GM12878 (cell line): ENCODE measurements around the gene PPDPF. TPM values are rescaled to one million over a fixed set of nuclear protein-coding genes. Genes with fewer than 3 reads are reported as not detected.

ENCODE experiments used
- ATAC-seq: fragments of 200-7000 bp; cut with Tn5 transposase; 3 replicates; pipeline ENCODE4 v1.9.1; 2020; ENCODE audit warnings: mild to moderate bottlenecking, moderate library complexity
- BruUV-seq: library from RNA; stranded (reverse); fragments of 400-500 nt; replicated peaks from 2 replicates; lab custom pipeline; 2021; lab: Mats Ljungman, UMichigan
- CTCF ChIA-PET: fragments of 300-600 bp; sonication (Branson Sonifier 250); formaldehyde crosslinking; extraction: SDS; loops from one replicate; lab custom pipeline; 2021; ENCODE audit warnings: inconsistent platforms; lab: Yijun Ruan, JAX
- POLR2A ChIA-PET: fragments of 350-600 bp; formaldehyde crosslinking; extraction: SDS; loops from one replicate; lab custom pipeline; 2021; ENCODE audit warnings: inconsistent platforms; lab: Charles Lee
- RAD21 ChIA-PET: fragments of 300-600 bp; sonication (Branson Sonifier 250); formaldehyde crosslinking; loops from one replicate; lab custom pipeline; 2023; ENCODE audit warnings: antibody characterized with exemption; ENCODE audit not compliant: unreplicated experiment; lab: Charles Lee
- SMC1A ChIA-PET: fragments of 300-600 bp; sonication (Branson Sonifier 250); formaldehyde crosslinking; loops from one replicate; lab custom pipeline; 2023; ENCODE audit not compliant: unreplicated experiment, uncharacterized antibody; lab: Charles Lee
- DNase-seq: peaks from one replicate; pipeline ENCODE4 v3.0.0-alpha.2; 2011; ENCODE audit warnings: low read depth, low spot score
- FAIRE-seq: peaks from 3 replicates; lab custom pipeline; 2011; peaks lifted over from hg19 to GRCh38; lab: Jason Lieb, UNC
- H2AFZ ChIP-seq: 2 replicates; pipeline ENCODE4 v1.6.0; 2011; ENCODE audit warnings: low read depth, low read length, control low read depth; ENCODE audit not compliant: control insufficient read depth
- H3K27ac ChIP-seq: 2 replicates; pipeline ENCODE4 v1.5.1; 2011; ENCODE audit warnings: control low read depth; ENCODE audit not compliant: control insufficient read depth, insufficient read depth
- H3K27me3 ChIP-seq, 2 experiments: replicated peaks in 1 of 2; 2 replicates each; pipeline versions ENCODE4 v1.6.0 to v1.6.1; 2011; ENCODE audit warnings: low read length in 1 of 2; ENCODE audit not compliant: control insufficient read depth in 2 of 2, insufficient read depth in 2 of 2
- H3K36me3 ChIP-seq, 2 experiments: 2 replicates each; pipeline ENCODE4 v1.5.1; 2011; ENCODE audit warnings: low read length in 1 of 2; ENCODE audit not compliant: control insufficient read depth in 2 of 2, insufficient read depth in 2 of 2
- H3K4me1 ChIP-seq: 2 replicates; pipeline ENCODE4 v1.6.1; 2011; ENCODE audit warnings: mild to moderate bottlenecking, low read length, moderate library complexity, mixed read lengths; ENCODE audit not compliant: control insufficient read depth, insufficient read depth
- H3K4me2 ChIP-seq: 2 replicates; pipeline ENCODE4 v1.6.0; 2011; ENCODE audit warnings: control low read depth; ENCODE audit not compliant: control insufficient read depth, insufficient read depth
- H3K4me3 ChIP-seq: fragments of 200-600 bp; sonication (generic); 2 replicates; pipeline ENCODE4 v1.5.1; 2016
- H3K79me2 ChIP-seq: 2 replicates; pipeline ENCODE4 v1.6.0; 2011; ENCODE audit warnings: low read length; ENCODE audit not compliant: control insufficient read depth, insufficient read depth
- H3K9ac ChIP-seq: 2 replicates; pipeline ENCODE4 v1.8.0; 2011; ENCODE audit warnings: low read length, control low read depth, mixed read lengths; ENCODE audit not compliant: control insufficient read depth, insufficient read depth
- H3K9me3 ChIP-seq: replicated peaks from 3 replicates; pipeline ENCODE4 v1.5.1; 2011; ENCODE audit warnings: mild to moderate bottlenecking, low read length; ENCODE audit not compliant: control insufficient read depth, insufficient read depth
- H4K20me1 ChIP-seq: 2 replicates; pipeline ENCODE4 v1.6.0; 2011; ENCODE audit not compliant: control insufficient read depth, insufficient read depth
- CHD4 ChIP-seq: fragments of 200-600 bp; sonication (generic); IDR thresholded peaks from 2 replicates; pipeline ENCODE4 v1.6.1; 2016; ENCODE audit warnings: mild to moderate bottlenecking
- CTCF ChIP-seq, 3 experiments: IDR thresholded peaks in 2 of 3; conservative IDR thresholded peaks in 1 of 3; 2 replicates each; pipeline ENCODE4 v1.5.1; 2011; ENCODE audit warnings: low read depth in 3 of 3, low read length in 3 of 3, mild to moderate bottlenecking in 3 of 3, control low read depth in 2 of 3, moderate library complexity in 2 of 3, inconsistent platforms in 1 of 3, mixed read lengths in 1 of 3; ENCODE audit not compliant: control insufficient read depth in 2 of 3, insufficient read depth in 1 of 3; ENCODE audit errors: extremely low read depth in 1 of 3
- EGR1 ChIP-seq, 2 experiments: IDR thresholded peaks; 1 replicate in 1 of 2; 2 replicates in 1 of 2; pipeline ENCODE4 v1.6.1; 2011 to 2012; ENCODE audit warnings: low read depth in 2 of 2, low read length in 2 of 2, borderline replicate concordance in 1 of 2, mild to moderate bottlenecking in 1 of 2, moderate library complexity in 1 of 2
- GABPA ChIP-seq: IDR thresholded peaks from 2 replicates; pipeline ENCODE4 v1.6.1; 2014; ENCODE audit warnings: antibody characterized with exemption, low read depth, mild to moderate bottlenecking, inconsistent platforms
- PAX8 ChIP-seq: fragments of 450-650 bp; IDR thresholded peaks from 2 replicates; pipeline ENCODE4 v1.6.1; 2017; ENCODE audit warnings: mild to moderate bottlenecking, moderate library complexity
- STAT3 ChIP-seq: IDR thresholded peaks from 2 replicates; pipeline ENCODE4 v1.6.1; 2011; ENCODE audit warnings: low read depth, low read length, improper control_type of control experiment
- TCF12 ChIP-seq: IDR thresholded peaks from 2 replicates; pipeline ENCODE4 v1.6.1; 2011; ENCODE audit warnings: low read depth, mild to moderate bottlenecking, low read length
- WGBS: methylation state at CpG from one replicate; pipeline ENCODE4 v1.1.6; 2016; ENCODE audit warnings: low lambda C conversion rate; ENCODE audit not compliant: insufficient replicate concordance, insufficient coverage; ENCODE audit errors: missing lambda C conversion rate; 5-methylcytosine and 5-hydroxymethylcytosine counted together
- in situ Hi-C: fragments of 300-500 bp; cut with MboI; formaldehyde crosslinking; loops from 9 replicates; pipeline ENCODE4 v1.14.3; 2018; ENCODE audit warnings: mixed read lengths
- intact Hi-C: fragments of 100-400 bp; cut with micrococcal nuclease; formaldehyde crosslinking; loops from one replicate; pipeline ENCODE4 v1.14.2; 2022; ENCODE audit not compliant: unreplicated experiment
- polyA plus RNA-seq, 11 experiments: library from polyadenylated mRNA; depleted of rRNA in 4 of 11; unstranded in 6 of 11; stranded (reverse) in 5 of 11; fragments of >200 nt; fragmentation: Nextera tagmentation in 4 of 11; fragmentation: Illumina TruSeq in 1 of 11; extraction: Ambion mirVana in 4 of 11; extraction: Trizol in 1 of 11; gene quantifications; 1 replicate in 1 of 11; 2 replicates in 10 of 11; pipeline versions ENCODE4 v1.2.1 to v1.2.3, GENCODE V29; 2011 to 2016; ENCODE audit warnings: inconsistent platforms in 2 of 11, missing spikeins in 2 of 11, low read depth in 1 of 11
- total RNA-seq, 4 experiments: library from RNA; depleted of rRNA in 3 of 4; stranded (reverse); fragments of >200 nt in 3 of 4; fragmentation: Illumina TruSeq in 1 of 4; extraction: Trizol in 1 of 4; gene quantifications; 2 replicates each; pipeline versions ENCODE4 v1.2.1 to v1.2.3, GENCODE V29; 2013 to 2021
- TF ChIP-seq, protein P1 (sequence below): IDR thresholded peaks from 2 replicates; pipeline ENCODE4 v1.6.1; 2012; ENCODE audit warnings: low read depth, low read length, improper control_type of control experiment

The PPDPF gene
- total and polyA plus RNA-seq, 10 of the 15 experiments (the other 5 are each of a cell fraction or from before 2014, with no cell fraction given): 0.32 to 154 (median 22.8) TPM

GRCh38 chr20:63549679-63550282, 29.2 kb downstream of the PPDPF start:
- ChIA-PET CTCF (interaction anchor here (0.6 to 1.1 kb wide), 2 partner anchors 12 to 553 kb away, joined by 3 to 4 read pairs; partner anchors contain the start of gene PTK6), RAD21 (interaction anchor here (2.1 kb wide), 1 partner anchor 12 kb away, joined by 6 read pairs; the partner anchor contains the start of gene PTK6), POLR2A (interaction anchor here (0.7 kb wide), 1 partner anchor 25 kb away, joined by 3 read pairs; the partner anchor contains the start of gene HELZ2), SMC1A (interaction anchor here (1.5 to 3.5 kb wide), 2 partner anchors 12 to 13 kb away, joined by 3 to 16 read pairs; partner anchors contain the start of gene PTK6)
- H2AFZ ChIP-seq: no peak overlapping the region
- DNase-seq (no peak), ATAC-seq (no peak), FAIRE-seq (no peak)
- peaks cover 19% of the 10 kb centered on the region for H3K4me1 ChIP-seq
- in situ Hi-C loops: no loop called here
- H3K9me3 ChIP-seq: no peaks in the 10 kb centered on the region
- H3K27ac ChIP-seq: no peak overlapping the region
- TF ChIP-seq TCF12: no peak
- TF ChIP-seq EGR1 (IDR thresholded peaks at IDR 0.05; ENCODE audit: borderline replicate concordance in 1 of 2, low read depth in 2 of 2, low read length in 2 of 2): no peak
- no peak for TF ChIP-seq GABPA
- TF ChIP-seq PAX8: no peak
- TF ChIP-seq, protein P1, sequence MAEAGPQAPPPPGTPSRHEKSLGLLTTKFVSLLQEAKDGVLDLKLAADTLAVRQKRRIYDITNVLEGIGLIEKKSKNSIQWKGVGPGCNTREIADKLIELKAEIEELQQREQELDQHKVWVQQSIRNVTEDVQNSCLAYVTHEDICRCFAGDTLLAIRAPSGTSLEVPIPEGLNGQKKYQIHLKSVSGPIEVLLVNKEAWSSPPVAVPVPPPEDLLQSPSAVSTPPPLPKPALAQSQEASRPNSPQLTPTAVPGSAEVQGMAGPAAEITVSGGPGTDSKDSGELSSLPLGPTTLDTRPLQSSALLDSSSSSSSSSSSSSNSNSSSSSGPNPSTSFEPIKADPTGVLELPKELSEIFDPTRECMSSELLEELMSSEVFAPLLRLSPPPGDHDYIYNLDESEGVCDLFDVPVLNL: no peak
- no peak for TF ChIP-seq CHD4
- TF ChIP-seq CTCF (IDR thresholded peaks at IDR 0.05 in 2 of 3, conservative IDR thresholded peaks at IDR 0.05 in 1 of 3; ENCODE audit: control insufficient read depth in 2 of 3, extremely low read depth in 1 of 3, insufficient read depth in 1 of 3, low read depth in 3 of 3, low read length in 3 of 3): no peak
- no peak for TF ChIP-seq STAT3
- H3K9ac ChIP-seq: no peak overlapping the region
- no peak overlapping the region for H3K4me3 ChIP-seq
- intact Hi-C loops: no loop called here
- no peaks in the 10 kb centered on the region for H3K79me2 ChIP-seq
- no peaks in the 10 kb centered on the region for H3K36me3 ChIP-seq
- no peaks in the 10 kb centered on the region; a peak in 1 of 4 replicates for H3K27me3 ChIP-seq
- BruUV-seq: no TSS peak
- WGBS: 60% methylated on average over 17 of the region's 18 CpGs
- H3K4me2 ChIP-seq: no peak overlapping the region
- H4K20me1 ChIP-seq: no peaks in the 10 kb centered on the region
